Astrocyte of the hippocampus (primary cell): ENCODE results near the gene ARGFX.
"Not testable (repeated sequence)": the region's sequence is repeated elsewhere in the genome, so short reads cannot be mapped to it uniquely, and the experiment has no call there.

Experiments
- DNase-seq: peaks from one replicate; pipeline ENCODE4 v3.0.0; 2011; ENCODE audit warnings: low read depth, low spot score

ARGFX gene

GRCh38 chr3:121599900-121600299, 32.2 kb downstream of the ARGFX start:
- not testable (repeated sequence) for DNase-seq

DNA sequence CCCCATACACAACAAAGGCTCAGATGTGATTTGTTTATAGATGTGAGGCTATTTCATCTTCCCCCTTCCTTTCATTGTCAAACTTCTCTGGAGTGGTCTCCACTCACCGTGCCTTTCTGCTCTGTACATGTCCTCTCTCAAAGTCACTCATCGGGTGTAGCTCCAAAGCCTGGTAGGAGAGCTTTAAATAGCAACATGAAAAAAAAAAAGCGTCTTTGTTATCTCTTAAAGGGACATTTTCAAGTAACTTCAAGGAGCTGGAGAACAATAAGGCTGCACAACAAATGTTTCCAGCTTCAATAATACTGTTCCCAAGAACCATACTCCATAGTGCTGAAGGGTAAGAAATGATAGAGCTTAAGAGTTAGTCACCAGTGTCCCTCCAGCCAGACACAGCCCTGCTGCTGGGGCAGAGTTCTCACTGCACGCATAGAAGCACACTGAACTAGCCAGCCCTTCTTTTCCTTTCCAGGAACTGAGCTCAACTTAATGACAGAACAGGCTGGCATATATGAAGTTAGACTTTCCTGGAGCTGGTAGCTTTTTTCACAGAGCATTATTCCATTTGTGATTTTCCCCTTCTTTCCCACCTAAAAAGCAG, 33.6 kb downstream of the ARGFX start:
- no peak for DNase-seq

DNA sequence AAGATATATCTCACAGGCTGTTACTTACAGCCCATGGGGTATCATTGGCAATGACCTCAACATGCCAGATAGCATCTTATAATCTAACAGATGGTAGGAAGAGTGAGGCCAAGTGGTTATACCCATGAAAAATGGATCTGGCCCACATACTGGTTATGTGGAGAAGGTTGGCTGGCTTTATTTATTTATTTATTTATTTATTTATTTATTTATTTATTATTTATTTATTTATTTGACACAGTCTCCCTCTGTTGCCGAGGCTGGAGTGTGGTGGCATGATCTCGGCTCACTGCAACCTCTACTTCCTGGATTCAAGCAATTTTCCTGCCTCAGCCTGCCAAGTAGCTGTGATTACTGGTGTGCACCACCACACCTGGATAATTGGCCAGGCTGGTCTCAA, 37.0 kb downstream of the ARGFX start:
- DNase-seq = no peak

DNA sequence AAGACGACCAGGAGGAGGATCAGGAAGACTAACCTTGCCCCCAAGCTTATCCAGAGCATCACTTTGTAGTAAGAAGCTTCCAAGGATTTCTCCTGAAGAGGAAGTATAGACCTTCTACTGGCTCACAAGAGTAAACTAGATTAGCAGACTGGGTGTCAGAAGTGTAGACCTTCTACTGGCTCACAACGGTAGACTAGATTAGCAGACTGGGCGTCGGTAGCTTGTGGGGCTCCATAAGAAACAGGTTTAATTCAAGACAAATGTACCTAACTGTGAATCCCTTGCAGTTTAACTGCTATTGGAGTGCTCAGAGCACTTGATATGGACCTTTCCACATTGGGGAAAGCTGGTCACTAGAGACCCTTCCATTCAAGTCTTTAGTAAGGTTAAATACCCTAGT, 38.4 kb downstream of the ARGFX start:
- DNase-seq = no peak
